GM06990 (cell line): ENCODE results near the gene C2.

Experiments used
- DNase-seq: peaks from one replicate; pipeline ENCODE4 v3.0.0-alpha.2; 2011; ENCODE audit not compliant: insufficient read length; ENCODE audit errors: extremely low read depth
- H3K27me3 ChIP-seq: replicated peaks from 2 replicates; pipeline ENCODE4 v1.6.0; 2011; ENCODE audit warnings: low read length; ENCODE audit not compliant: control insufficient read depth, insufficient read depth
- H3K36me3 ChIP-seq: 2 replicates; pipeline ENCODE4 v1.5.1; 2011; ENCODE audit warnings: low read length; ENCODE audit not compliant: control insufficient read depth, insufficient read depth
- H3K4me3 ChIP-seq: replicated peaks from 2 replicates; pipeline ENCODE4 v1.5.1; 2011; ENCODE audit warnings: low read depth, mild to moderate bottlenecking, control low read depth, low read length
- CTCF ChIP-seq: IDR thresholded peaks from 2 replicates; pipeline ENCODE4 v1.5.1; 2011; ENCODE audit warnings: low read length, control low read depth, mild to moderate bottlenecking, inconsistent platforms; ENCODE audit not compliant: insufficient read depth, poor library complexity, severe bottlenecking

Gene C2

GRCh38 chr6:31958412-31958740 is 30.9 kb downstream of the C2 start:
- H3K4me3 ChIP-seq = peak overlapping the region; percentile 77
- H3K27me3 ChIP-seq = no peaks in the 10 kb centered on the region
- H3K36me3 ChIP-seq = peaks cover 34% of the 10 kb centered on the region
- DNase-seq = no peak
- no peak for TF ChIP-seq CTCF

- H3K27me3 ChIP-seq = no peaks in the 10 kb centered on the region
- TF ChIP-seq CTCF = no peak
- H3K36me3 ChIP-seq = peaks cover 39% of the 10 kb centered on the region
- H3K4me3 ChIP-seq = peak within 1 kb of the TSS; percentile 77
- peak; percentile 97 for DNase-seq
Measured at GRCh38 chr6:31958741-31959739, 31.5 kb downstream of the C2 start, which contains the start of the genes NELFE and SKIC2. TSS of gene NELFE (minus strand) at chr6:31958971. CDS start at chr6:31958446, 525 bp downstream. TSS of gene SKIC2 (plus strand) at chr6:31959175. CDS start at chr6:31959193, 18 bp downstream.

GRCh38 chr6:31961616-31962015 is 34.1 kb downstream of the C2 start:
- peaks cover 36% of the 10 kb centered on the region for H3K36me3 ChIP-seq
- no peak for DNase-seq
- H3K4me3 ChIP-seq = no peak overlapping the region
- no peak for TF ChIP-seq CTCF
- H3K27me3 ChIP-seq = no peaks in the 10 kb centered on the region

DNA sequence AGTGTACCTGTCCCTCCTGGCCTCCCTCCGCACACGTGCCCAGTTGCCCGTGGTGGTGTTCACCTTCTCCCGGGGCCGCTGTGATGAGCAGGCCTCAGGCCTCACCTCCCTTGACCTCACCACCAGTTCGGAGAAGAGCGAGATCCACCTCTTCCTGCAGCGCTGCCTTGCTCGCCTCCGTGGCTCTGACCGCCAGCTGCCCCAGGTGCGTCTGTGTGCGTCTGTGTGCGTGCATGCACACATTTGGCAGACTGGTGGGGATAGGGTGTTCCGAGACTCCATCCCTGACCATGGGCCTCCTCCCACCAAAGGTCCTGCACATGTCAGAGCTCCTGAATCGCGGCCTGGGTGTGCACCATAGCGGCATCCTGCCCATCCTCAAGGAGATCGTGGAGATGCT is 36.4 kb downstream of the C2 start:
- Histone ChIP-seq H3K27me3 (no peaks in the 10 kb centered on the region), H3K36me3 (peaks cover 50% of the 10 kb centered on the region), H3K4me3 (no peak overlapping the region)
- TF ChIP-seq CTCF = no peak
- DNase-seq = no peak

- DNase-seq = no peak
- Histone ChIP-seq H3K36me3 (peaks cover 56% of the 10 kb centered on the region), H3K4me3 (no peak overlapping the region), H3K27me3 (no peaks in the 10 kb centered on the region)
- TF ChIP-seq CTCF = no peak
Measured at GRCh38 chr6:31965700-31966099, 38.2 kb downstream of the C2 start.
